ENCODE results near the gene CAMK1G.

DNA sequence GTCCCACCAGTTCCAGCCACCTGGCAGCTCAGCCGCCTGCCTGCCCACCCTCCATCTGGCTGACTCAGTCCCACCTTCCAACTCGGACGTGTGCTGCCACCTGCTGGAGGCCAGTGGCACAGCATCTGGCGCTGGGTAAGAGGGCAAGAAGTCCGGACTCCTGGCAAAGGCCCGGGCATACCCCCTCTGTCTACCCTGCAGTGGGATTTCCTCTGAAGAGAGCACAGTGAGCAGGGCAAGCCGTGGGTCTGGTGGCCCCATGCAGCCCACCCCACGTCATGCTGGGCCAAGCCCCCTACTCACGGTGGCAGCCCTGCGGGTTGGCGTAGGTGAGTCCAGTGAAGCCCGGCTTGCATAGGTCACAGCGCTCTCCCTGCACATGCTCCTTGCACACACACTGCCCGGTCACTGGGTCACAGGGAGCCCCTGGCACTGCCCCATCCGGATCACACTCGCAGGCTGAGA lies 44.2 kb downstream of the CAMK1G start:
- TF ChIP-seq, protein P1, sequence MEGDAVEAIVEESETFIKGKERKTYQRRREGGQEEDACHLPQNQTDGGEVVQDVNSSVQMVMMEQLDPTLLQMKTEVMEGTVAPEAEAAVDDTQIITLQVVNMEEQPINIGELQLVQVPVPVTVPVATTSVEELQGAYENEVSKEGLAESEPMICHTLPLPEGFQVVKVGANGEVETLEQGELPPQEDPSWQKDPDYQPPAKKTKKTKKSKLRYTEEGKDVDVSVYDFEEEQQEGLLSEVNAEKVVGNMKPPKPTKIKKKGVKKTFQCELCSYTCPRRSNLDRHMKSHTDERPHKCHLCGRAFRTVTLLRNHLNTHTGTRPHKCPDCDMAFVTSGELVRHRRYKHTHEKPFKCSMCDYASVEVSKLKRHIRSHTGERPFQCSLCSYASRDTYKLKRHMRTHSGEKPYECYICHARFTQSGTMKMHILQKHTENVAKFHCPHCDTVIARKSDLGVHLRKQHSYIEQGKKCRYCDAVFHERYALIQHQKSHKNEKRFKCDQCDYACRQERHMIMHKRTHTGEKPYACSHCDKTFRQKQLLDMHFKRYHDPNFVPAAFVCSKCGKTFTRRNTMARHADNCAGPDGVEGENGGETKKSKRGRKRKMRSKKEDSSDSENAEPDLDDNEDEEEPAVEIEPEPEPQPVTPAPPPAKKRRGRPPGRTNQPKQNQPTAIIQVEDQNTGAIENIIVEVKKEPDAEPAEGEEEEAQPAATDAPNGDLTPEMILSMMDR (IDR thresholded peaks at IDR 0.05), result peak; percentile 85 to 95 (median 90)
- TF ChIP-seq POLR2AphosphoS5 (IDR thresholded peaks at IDR 0.05) (peak; percentile 11), POLR2A (IDR thresholded peaks at IDR 0.05) (no peak)

Data from prostate gland (tissue), 2 donors.